ENCODE measurements around the gene NLGN1. TPM values are rescaled to one million over a fixed set of nuclear protein-coding genes. Genes with fewer than 3 reads are reported as not detected.

NLGN1 gene
- total and polyA plus RNA-seq, 12 donors: 0.88 to 19.9 (median 12.6) TPM

DNA sequence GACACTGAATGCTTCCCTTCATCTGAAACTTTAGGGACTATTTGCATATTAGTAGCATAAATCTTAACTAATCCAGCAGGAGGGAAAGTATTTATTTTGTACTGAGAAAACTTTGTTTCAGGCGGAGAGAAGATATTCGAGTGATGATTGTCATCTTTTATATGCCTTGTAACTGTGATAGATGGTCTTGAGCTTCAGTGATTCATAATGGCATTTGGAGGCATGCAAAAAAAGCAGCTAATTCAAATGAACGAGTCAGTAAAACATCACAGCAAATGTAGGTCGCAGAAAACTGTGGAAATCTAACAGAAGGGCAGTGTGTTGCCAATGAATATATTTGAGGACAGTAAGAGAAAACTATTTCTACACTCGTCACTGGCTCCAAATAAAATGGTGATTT, 817.9 kb downstream of the NLGN1 start:
- intact Hi-C loops (cut with DNase I): no loop called here
- Histone ChIP-seq H3K9me3 (peaks cover 0 to 3% (median 0%) of the 10 kb centered on the region in 11 donors), H3K27ac (no peak overlapping the region), H3K4me3 (no peak overlapping the region), H3K4me1 (no peaks in the 10 kb centered on the region), H3K36me3 (no peaks in the 10 kb centered on the region), H3K27me3 (no peaks in the 10 kb centered on the region)
- DNase-seq (no peak), ATAC-seq (no peak)
- WGBS, 2 donors: 79 to 83% methylated on average over 5 of the region's 5 CpGs
- TF ChIP-seq, protein P1, sequence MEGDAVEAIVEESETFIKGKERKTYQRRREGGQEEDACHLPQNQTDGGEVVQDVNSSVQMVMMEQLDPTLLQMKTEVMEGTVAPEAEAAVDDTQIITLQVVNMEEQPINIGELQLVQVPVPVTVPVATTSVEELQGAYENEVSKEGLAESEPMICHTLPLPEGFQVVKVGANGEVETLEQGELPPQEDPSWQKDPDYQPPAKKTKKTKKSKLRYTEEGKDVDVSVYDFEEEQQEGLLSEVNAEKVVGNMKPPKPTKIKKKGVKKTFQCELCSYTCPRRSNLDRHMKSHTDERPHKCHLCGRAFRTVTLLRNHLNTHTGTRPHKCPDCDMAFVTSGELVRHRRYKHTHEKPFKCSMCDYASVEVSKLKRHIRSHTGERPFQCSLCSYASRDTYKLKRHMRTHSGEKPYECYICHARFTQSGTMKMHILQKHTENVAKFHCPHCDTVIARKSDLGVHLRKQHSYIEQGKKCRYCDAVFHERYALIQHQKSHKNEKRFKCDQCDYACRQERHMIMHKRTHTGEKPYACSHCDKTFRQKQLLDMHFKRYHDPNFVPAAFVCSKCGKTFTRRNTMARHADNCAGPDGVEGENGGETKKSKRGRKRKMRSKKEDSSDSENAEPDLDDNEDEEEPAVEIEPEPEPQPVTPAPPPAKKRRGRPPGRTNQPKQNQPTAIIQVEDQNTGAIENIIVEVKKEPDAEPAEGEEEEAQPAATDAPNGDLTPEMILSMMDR (IDR thresholded peaks at IDR 0.05): no peak

DNA sequence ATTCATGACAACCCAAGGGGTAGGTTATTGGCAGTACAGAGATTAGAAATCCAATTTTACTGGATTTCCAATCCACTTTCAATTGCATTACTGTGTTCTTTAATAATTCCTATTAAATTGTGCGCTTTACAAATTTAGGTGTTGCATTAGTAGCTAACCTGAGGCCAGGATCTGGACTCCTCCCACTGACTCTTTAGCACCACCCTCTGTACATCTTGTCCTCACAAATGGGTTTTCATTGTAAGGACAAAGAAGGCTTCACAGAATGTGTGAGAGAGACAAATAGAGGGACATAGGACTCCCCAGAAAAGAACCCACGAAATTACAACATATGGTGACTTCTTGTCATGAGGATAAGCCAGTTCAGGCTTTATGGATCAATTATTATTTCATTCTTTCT, 818.5 kb downstream of the NLGN1 start:
- 84 to 96% methylated on average over 2 of the region's 2 CpGs for WGBS, 2 donors
- TF ChIP-seq, protein P1 (IDR thresholded peaks at IDR 0.05): no peak

DNA sequence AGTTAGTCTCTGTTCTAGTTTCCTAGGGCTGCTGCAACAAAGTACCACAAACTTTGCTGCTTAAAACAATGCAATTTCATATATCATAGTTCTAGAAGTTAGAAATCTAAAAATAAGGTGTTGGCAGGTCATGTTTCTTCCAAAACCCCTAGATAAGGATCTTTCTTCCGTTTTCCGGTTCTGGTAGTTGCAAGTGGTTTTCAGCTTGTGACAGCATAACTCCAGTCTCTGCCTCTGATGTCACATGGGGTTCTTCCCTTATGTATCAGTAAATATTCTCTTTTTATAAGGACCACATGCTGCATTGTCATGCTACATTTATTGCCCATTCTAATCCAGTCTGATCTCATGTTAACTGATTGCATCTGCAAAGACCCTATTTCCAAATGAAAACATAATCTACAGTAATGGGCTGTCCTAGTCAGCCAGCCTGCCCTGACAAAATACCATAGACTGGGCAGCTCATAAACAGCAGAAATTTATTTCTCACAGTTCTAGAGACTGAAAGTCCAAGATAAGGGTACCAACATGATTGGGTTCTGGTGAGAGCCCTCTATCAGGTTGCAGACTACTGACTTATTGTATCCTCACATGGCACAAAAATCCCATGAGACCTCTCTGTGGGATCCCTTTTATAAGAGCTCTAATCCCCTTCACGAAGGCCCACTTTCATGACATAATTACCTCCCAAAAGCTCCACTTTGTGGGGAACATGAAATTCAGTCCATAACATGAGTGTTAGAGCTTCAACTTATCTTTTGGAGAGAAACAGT, 819.6 kb downstream of the NLGN1 start:
- no peaks in the 10 kb centered on the region for H3K36me3 ChIP-seq
- H3K4me3 ChIP-seq: no peak overlapping the region
- no peaks in the 10 kb centered on the region for H3K27me3 ChIP-seq
- 75 to 80% methylated on average over 3 of the region's 3 CpGs for WGBS, 2 donors
- ATAC-seq (no peak), DNase-seq (no peak)
- H3K4me1 ChIP-seq: no peaks in the 10 kb centered on the region
- H3K9me3 ChIP-seq: peaks cover 0 to 3% (median 0%) of the 10 kb centered on the region in 11 donors
- TF ChIP-seq, protein P1 (IDR thresholded peaks at IDR 0.05): no peak
- intact Hi-C loops (cut with DNase I): no loop called here
- no peak overlapping the region for H3K27ac ChIP-seq

More for the DNA sequence above, 818.5 kb downstream of the NLGN1 start:
- no peak for ATAC-seq
- Histone ChIP-seq H3K4me1 (no peaks in the 10 kb centered on the region), H3K9me3 (peaks cover 0 to 3% (median 0%) of the 10 kb centered on the region in 11 donors), H3K27me3 (no peaks in the 10 kb centered on the region), H3K36me3 (no peaks in the 10 kb centered on the region), H3K4me3 (no peak overlapping the region), H3K27ac (no peak overlapping the region)
- intact Hi-C loops (cut with DNase I): no loop called here
- no peak for DNase-seq

DNA sequence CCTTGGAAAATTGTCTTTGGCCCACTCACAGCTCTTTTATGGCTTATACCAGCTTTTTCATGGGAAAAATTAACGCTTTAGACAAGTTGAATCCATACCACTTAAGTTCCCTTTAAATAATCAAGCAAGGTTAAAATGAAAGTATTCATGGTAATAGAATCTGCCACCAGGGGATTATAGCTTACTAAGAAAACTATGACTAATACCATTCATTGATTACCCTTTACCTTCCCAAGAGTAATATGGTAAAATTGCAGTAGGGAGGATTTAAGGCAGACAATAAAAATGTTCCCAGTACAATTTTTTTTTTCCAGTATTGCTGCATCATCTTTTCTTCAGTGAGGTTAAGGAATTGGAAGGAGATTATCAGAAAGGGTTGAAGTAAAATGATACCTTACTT, 820.5 kb downstream of the NLGN1 start:
- 94 to 97% methylated on average over 1 of the region's 1 CpG for WGBS, 2 donors

More for the DNA sequence above, 820.5 kb downstream of the NLGN1 start:
- Histone ChIP-seq H3K27me3 (no peaks in the 10 kb centered on the region), H3K4me1 (peaks cover 0 to 5% (median 0%) of the 10 kb centered on the region in 9 donors), H3K4me3 (no peak overlapping the region), H3K9me3 (peaks cover 0 to 3% (median 0%) of the 10 kb centered on the region in 11 donors), H3K27ac (no peak overlapping the region), H3K36me3 (no peaks in the 10 kb centered on the region)
- TF ChIP-seq, protein P1 (IDR thresholded peaks at IDR 0.05): no peak
- DNase-seq (no peak), ATAC-seq (no peak)
- intact Hi-C loops (cut with DNase I): no loop called here

Measured in heart right ventricle (tissue), 16 donors.